OCI-LY3 (cell line): ENCODE measurements around the gene ALDH1L1.

Experiments
- H2AFZ ChIP-seq: fragments of 200-600, 300-600 bp; shearing (Covaris generic); 2 replicates; pipeline ENCODE4 v1.6.0; 2014; ENCODE audit warnings: antibody characterized with exemption, low read depth, low read length
- H3K27ac ChIP-seq: fragments of 200-600, 300-600 bp; sonication (generic); 2 replicates; pipeline ENCODE4 v1.5.1; 2014; ENCODE audit warnings: mild to moderate bottlenecking, low read length, moderate library complexity, mixed read lengths
- H3K27me3 ChIP-seq: fragments of 200-600, 300-600 bp; sonication (generic); 2 replicates; pipeline ENCODE4 v1.6.1; 2014; ENCODE audit warnings: low read depth, low read length, mixed read lengths
- H3K36me3 ChIP-seq: fragments of 200-600, 300-600 bp; sonication (generic); replicated peaks from 2 replicates; pipeline ENCODE3; 2014; ENCODE audit warnings: low read depth, low read length, mixed read lengths
- H3K4me1 ChIP-seq: fragments of 300-600, 200-600 bp; sonication (generic); 2 replicates; pipeline ENCODE4 v1.6.1; 2014; ENCODE audit warnings: low read length, mixed read lengths
- H3K4me2 ChIP-seq: fragments of 200-600, 300-600 bp; sonication (generic); 2 replicates; pipeline ENCODE4 v1.6.1; 2014; ENCODE audit warnings: low read length, mixed read lengths
- H3K4me3 ChIP-seq: fragments of 300-600, 200-600 bp; sonication (generic); 2 replicates; pipeline ENCODE4 v1.5.1; 2014; ENCODE audit warnings: antibody characterized with exemption, mild to moderate bottlenecking, low read length, moderate library complexity
- H3K79me2 ChIP-seq: fragments of 300-600, 200-600 bp; shearing (Covaris generic); 2 replicates; pipeline ENCODE4 v1.6.1; 2014; ENCODE audit warnings: mild to moderate bottlenecking, low read length, mixed read lengths
- H3K9ac ChIP-seq: fragments of 300-600, 200-600 bp; shearing (Covaris generic); 2 replicates; pipeline ENCODE4 v1.6.0; 2014; ENCODE audit warnings: mild to moderate bottlenecking, low read length, moderate library complexity
- H3K9me3 ChIP-seq: fragments of 200-600, 300-600 bp; shearing (Covaris generic); 2 replicates; pipeline ENCODE4 v1.6.1; 2014; ENCODE audit warnings: low read length, mixed read lengths; ENCODE audit not compliant: insufficient read depth
- H4K20me1 ChIP-seq: fragments of 200-600, 300-600 bp; sonication (generic); 2 replicates; pipeline ENCODE4 v1.6.1; 2016; ENCODE audit warnings: low read length, mixed read lengths; ENCODE audit not compliant: insufficient read depth
- EZH2phosphoT487 ChIP-seq: fragments of 200-600 bp; shearing (Covaris generic); IDR thresholded peaks from 2 replicates; pipeline ENCODE4 v1.6.1; 2018; ENCODE audit warnings: antibody characterized with exemption, mixed run types, low read depth
- TF ChIP-seq, protein P1 (sequence below): fragments of 200-600, 300-600 bp; sonication (generic); IDR thresholded peaks from 2 replicates; pipeline ENCODE4 v1.5.1; 2014; ENCODE audit warnings: antibody characterized with exemption, low read length, low read depth

The ALDH1L1 gene

DNA sequence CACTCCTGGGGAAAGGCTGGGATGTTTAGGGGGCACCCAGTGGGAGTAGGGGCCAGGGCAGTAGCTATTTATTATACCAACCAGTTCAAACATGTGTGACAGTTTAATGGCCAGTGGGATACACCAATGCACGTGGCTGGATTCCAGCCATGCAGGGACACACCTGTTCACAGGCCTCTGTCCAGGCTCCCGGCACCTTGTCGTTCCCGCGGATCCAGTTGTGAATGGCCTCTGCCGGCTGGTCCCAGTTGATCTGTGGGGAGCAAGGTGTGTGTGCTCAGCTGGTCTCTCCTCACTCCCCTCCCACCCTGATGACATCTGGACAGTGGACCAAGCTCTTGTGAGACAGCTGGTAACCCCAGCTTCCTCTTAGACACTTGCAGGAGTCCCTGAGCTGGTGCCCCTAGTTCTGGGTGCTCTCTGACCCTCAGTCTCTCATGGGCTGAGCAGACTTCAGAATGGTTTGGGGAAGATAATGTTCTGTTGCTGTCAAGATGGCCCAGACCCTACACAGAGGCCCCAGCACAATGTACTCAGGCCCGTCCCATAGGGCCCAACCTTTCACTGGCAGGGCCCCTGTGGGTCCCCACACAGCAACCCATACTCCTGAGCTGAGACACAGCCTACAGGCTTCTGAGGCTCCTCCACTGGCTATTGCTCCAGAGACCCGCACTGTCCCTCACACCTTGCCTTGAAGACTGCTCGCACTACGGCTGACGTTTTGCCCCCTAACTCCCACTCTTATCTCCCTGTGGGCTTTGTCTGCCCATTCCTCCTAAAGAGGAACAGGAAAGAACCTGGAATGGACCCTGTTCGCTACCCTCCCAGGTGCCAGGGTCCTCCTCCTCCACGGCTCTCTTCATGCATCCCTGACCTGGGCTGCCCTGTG is 25.8 kb downstream of the ALDH1L1 start:
- Histone ChIP-seq H2AFZ (no peak overlapping the region), H3K27ac (no peak overlapping the region), H4K20me1 (no peaks in the 10 kb centered on the region), H3K4me2 (no peak overlapping the region), H3K79me2 (no peaks in the 10 kb centered on the region), H3K9ac (no peak overlapping the region), H3K4me1 (no peaks in the 10 kb centered on the region), H3K9me3 (no peaks in the 10 kb centered on the region), H3K27me3 (no peaks in the 10 kb centered on the region), H3K4me3 (no peak overlapping the region), H3K36me3 (no peaks in the 10 kb centered on the region)
- TF ChIP-seq, protein P1, sequence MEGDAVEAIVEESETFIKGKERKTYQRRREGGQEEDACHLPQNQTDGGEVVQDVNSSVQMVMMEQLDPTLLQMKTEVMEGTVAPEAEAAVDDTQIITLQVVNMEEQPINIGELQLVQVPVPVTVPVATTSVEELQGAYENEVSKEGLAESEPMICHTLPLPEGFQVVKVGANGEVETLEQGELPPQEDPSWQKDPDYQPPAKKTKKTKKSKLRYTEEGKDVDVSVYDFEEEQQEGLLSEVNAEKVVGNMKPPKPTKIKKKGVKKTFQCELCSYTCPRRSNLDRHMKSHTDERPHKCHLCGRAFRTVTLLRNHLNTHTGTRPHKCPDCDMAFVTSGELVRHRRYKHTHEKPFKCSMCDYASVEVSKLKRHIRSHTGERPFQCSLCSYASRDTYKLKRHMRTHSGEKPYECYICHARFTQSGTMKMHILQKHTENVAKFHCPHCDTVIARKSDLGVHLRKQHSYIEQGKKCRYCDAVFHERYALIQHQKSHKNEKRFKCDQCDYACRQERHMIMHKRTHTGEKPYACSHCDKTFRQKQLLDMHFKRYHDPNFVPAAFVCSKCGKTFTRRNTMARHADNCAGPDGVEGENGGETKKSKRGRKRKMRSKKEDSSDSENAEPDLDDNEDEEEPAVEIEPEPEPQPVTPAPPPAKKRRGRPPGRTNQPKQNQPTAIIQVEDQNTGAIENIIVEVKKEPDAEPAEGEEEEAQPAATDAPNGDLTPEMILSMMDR = no peak
- no peak for TF ChIP-seq EZH2phosphoT487

GRCh38 chr3:126153695-126154360 is 26.6 kb downstream of the ALDH1L1 start:
- no peaks in the 10 kb centered on the region for H3K9me3 ChIP-seq
- H2AFZ ChIP-seq = no peak overlapping the region
- H3K36me3 ChIP-seq = no peaks in the 10 kb centered on the region
- no peaks in the 10 kb centered on the region for H3K4me1 ChIP-seq
- no peaks in the 10 kb centered on the region for H3K27me3 ChIP-seq
- no peak overlapping the region for H3K4me2 ChIP-seq
- H3K9ac ChIP-seq = no peak overlapping the region
- TF ChIP-seq EZH2phosphoT487 = no peak
- TF ChIP-seq, protein P1 = no peak
- no peak overlapping the region for H3K27ac ChIP-seq
- no peaks in the 10 kb centered on the region for H4K20me1 ChIP-seq
- H3K4me3 ChIP-seq = no peak overlapping the region
- H3K79me2 ChIP-seq = no peaks in the 10 kb centered on the region

DNA sequence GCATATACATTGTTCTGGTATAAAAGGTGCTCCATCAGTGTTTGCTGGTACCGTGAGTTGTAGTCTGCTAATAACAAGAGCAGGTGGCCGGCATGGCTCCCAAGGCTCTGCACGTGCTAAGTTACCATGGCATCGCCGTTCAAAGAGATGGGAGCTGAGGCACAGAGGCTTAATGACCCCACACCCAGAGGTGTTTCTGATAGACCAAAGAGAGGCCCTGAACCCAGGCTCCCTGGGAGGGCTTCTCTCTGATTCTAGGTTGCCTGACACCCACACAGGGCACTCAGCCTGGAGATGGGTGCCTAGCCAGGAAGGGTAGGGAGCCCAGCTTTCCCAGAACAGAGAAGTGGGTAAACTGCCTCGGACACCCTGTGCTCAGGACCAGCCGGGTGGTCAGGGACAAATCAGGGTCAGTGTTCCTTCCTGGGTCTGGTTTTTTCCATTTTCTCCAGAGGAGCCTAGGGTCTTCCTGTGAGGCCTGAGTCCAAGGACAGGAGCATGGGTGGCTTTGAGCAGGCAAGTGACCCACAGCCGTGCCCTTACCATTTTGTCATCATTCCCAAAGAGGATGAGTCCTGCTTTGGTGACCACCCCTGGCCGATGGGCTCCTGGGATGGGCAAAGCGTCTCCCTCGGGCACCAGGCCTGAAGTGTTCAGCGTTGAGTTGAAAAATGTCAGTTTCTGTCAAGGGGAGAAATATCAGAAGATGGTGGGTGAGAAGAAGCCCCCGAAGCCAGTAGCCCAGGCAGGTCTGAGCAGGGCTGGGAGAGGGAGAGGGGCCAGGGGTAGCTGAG is 27.3 kb downstream of the ALDH1L1 start:
- H3K27me3 ChIP-seq = no peaks in the 10 kb centered on the region
- H3K36me3 ChIP-seq = no peaks in the 10 kb centered on the region
- no peaks in the 10 kb centered on the region for H4K20me1 ChIP-seq
- no peak overlapping the region for H3K27ac ChIP-seq
- TF ChIP-seq, protein P1 = no peak
- no peak for TF ChIP-seq EZH2phosphoT487
- H3K4me2 ChIP-seq = no peak overlapping the region
- no peaks in the 10 kb centered on the region for H3K9me3 ChIP-seq
- H3K9ac ChIP-seq = no peak overlapping the region
- H3K79me2 ChIP-seq = no peaks in the 10 kb centered on the region
- no peaks in the 10 kb centered on the region for H3K4me1 ChIP-seq
- H3K4me3 ChIP-seq = no peak overlapping the region
- no peak overlapping the region for H2AFZ ChIP-seq

- Histone ChIP-seq H3K9me3 (no peaks in the 10 kb centered on the region), H3K4me3 (no peak overlapping the region), H4K20me1 (no peaks in the 10 kb centered on the region), H3K4me2 (no peak overlapping the region), H3K27ac (no peak overlapping the region), H3K36me3 (no peaks in the 10 kb centered on the region), H3K4me1 (no peaks in the 10 kb centered on the region), H3K79me2 (no peaks in the 10 kb centered on the region), H3K27me3 (no peaks in the 10 kb centered on the region), H2AFZ (no peak overlapping the region), H3K9ac (no peak overlapping the region)
- no peak for TF ChIP-seq EZH2phosphoT487
- TF ChIP-seq, protein P1 = no peak
Measured at GRCh38 chr3:126152458-126152857, 27.9 kb downstream of the ALDH1L1 start.
